Cortex of kidney (tissue), 1 donor: ENCODE measurements around the gene GAS7.

ENCODE experiments used
- DNase-seq: peaks from one replicate; lab custom pipeline; 2025; lab: John Stamatoyannopoulos, UW

Gene GAS7

DNA sequence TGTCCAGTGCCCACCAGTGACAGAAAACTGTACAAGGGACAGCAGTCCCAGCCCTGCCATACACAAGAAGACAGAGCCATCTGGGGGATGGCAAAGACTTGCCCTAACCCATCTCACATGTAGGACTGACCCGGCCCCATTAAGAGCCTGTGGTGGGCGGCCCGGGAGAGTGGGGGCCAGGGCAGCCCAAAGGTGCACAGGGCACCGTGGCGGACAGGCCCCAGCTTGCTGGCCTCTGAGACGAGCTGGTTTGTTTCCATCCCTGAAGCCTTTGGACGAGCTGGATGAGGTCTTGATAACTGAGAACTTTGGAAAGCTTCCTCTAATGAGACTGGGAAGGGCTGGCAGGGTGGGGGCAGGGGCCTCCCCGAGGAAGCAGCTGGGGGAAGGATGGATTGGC is 282.3 kb downstream of the GAS7 start:
- DNase-seq: no peak

DNA sequence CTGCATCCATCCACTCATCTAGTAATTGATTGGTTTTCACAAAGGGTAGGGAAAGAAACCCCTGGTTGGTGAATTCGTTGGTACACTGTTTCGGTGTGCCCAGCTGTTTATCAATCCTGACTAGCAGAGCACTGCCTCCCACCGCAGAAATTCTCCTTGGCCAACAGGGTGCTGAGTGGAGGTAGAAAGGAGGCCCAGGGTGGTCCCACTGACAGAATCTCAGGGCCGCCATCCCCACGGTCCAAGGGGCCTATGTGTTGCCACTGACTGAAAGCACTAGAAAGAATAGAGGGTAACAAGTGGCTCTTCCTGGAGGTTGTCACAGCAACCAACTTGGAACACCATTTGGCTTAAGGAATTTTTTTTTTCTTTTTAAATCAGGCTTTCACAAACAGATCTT is 284.9 kb downstream of the GAS7 start:
- DNase-seq: no peak

DNA sequence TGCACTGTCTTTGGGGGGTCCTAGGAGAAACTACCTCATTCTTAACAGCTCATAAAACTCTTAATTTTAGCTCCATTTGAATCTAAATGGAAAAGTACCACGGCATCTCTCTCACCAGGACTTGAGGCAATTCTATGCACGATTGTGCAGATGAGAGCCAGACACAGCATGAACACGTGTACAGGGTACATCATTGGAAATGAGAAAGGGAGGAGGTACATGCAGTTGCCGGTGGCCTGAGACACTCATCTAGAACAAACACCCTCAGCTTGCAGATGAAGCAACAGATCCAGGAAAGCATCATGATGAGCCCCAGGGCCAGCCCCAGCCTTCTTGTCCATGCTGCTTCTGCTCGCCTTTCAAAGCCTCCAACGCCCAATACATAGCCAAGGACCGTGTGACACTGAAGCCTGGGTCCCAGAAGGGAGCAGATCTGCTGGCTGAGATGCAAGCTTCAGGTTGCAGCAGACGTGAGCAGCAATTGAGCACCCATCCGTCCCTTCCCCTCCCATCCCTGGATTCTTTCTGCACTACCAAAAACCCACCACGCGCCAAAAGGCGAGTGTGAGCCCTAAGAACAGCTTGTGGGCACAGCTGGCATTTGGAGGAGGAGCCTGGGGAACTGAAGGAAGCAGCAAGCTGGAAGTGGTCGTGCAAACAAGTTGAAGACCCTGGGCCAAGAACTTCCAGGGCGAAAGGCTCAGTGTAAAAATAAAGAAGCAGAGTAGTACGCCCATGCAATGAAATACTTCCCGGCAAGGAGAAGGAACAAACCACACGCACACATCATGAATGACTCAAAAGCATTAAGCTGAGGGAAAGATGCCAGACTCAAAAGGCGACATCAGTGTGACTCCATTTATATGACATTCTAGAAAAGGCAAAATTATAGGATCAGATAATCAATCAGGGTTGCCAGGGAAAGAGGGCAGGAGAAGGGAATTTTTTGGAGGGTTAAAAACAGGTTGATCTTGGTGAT is 286.0 kb downstream of the GAS7 start:
- no peak for DNase-seq

DNA sequence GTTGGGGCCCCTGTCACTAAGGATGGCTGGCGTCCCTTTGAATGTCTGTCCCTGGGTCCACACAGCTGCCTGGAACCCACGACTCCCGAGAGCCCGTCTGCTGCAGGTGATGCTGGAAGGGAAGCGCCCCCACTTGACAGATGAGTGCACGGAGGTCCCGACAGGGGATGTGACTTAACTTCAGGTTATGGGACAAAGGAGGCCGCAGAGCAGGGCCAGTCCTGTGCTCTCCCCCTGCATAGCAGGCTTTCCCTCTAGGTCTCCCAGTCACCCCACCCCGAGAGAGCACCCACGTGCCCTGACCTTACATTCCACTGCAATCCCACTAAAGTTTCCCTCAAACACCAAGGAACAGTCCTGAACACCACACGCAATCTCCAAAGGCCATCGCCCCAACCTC is 287.3 kb downstream of the GAS7 start:
- DNase-seq: no peak

DNA sequence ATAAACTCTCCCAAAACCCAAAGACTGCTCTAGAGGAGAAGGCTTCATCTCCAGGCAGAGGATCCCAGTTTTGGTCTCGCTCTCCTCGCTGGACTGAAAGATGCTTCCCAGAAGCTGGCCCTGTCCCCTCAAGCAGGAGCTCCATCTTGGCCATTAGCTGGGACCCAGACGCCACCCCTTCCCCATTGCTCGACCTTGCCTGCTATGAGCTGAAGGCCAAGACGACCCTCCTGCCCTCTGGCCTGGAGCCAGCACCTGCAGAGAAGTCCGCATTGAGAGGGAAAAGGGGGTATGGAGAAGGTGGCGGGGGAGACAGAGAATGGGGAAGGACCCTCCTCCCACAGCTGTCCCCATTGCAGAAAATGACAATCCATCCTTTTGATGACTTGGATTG is 289.8 kb downstream of the GAS7 start:
- DNase-seq: no peak

DNA sequence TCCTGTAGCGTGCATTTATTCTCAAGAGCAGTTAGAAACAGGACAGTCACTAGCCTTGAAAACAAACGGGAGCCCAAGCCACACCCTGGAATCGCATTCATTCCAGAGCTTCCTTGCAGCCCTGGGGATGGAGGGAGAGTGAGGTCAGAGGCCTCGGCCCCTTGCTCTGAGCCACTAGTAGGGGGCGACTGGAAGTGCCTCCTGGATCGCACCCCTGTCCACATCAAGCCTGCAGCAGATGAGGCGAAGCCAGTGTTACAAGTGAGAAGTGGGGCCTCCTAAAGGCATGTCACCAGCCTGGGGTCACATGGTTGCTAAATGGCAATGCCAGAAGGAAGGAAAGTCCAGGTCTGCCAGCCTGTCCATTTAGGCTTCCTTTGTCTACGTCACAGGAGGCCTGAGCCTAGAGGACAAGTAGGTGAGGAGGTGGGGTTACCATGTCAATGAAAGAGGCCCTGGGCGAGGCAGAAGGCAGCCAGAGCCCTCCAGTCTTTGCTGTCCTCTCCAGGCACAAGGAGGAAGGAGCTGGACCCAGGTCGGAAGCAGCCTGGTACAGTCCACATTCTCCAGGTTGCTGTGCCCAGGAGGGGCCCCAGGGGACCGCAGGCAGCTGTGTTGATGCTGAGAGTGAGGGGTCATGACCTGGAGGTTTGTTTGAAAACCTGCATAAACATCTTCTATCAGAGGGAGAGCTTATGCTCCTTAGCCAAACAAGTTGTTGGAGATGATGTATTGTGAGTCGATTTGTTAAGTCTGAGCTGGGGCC is 290.3 kb downstream of the GAS7 start:
- DNase-seq: no peak

DNA sequence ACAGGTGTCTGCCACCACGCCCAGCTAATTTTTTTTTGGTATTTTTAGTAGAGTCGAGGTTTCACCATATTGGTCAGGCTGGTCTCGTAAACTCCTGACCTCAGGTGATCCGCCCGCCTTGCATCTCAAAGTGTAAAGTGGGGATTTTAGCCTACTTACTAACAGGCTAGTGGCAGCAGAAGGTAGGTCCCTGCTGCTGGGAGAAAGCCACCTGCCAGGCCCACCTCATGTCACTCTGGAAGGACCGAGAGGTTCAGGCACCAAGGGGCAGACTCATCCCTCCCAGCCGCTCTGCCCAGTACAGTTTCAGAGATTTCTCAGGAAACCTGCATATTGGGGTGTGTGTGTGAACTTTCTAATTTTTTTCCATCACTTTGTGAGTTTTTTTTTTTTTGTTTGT is 291.3 kb downstream of the GAS7 start:
- DNase-seq: no peak

DNA sequence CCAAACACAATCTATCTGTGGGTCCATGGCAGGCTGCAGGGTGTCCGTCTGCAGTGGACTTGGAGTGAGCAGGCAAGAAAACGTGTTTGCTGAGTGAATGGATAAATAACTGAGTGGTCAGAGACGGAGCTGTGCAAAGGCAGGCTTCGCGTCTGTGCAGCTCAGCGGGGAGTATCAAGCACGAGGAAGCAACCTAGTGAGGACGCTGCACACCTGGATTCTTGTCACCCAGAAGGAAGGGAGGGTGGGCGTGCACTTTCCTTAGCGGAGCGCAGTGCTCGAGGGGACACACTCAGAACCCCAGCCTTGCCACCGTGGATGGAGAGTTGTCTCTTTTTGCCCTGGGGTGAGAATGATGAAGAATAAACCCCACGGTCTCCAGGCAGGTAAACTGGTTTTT is 291.8 kb downstream of the GAS7 start:
- DNase-seq: no peak

DNA sequence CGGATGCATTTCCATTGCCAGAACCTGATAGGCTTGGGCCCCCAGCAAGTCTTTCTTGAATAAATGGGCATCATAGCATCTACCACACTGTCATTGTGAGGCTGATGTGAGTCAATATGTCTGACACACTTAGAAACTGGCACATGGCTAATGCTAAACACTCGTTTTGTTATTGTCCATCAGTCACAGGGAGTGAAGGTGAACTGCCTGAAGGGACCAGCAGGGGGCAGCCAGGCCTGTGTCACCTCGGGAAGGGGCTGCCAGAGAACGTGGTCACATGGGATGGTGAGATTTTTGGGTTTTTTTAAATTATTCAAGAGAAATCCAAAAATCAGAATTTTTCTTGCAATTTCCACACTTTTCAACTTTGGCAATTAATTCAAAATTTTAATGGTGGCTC is 292.5 kb downstream of the GAS7 start:
- no peak for DNase-seq

DNA sequence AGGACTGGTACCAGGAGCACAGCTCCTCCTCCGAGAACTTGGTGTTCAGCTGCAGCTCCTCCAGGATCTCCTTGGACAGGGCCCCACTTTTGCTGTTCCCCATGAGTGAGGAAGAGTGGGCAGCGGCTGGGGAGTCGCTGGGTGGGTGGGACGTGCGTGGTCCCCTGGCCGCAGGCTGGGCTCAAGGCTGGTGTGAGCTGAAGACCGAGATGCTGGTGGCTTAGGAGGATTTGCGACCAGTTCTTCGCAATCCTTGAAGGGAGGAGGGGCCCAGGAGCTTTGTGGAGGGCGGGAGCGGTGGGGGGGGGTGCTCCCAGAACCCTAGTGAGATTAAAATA is 293.4 kb downstream of the GAS7 start, which contains the start of gene RCVRN:
TSS of gene RCVRN (minus strand) at position 194 of the 338 bp plus-strand sequence. CDS start at position 103, 91 bp downstream.
- no peak for DNase-seq

DNA sequence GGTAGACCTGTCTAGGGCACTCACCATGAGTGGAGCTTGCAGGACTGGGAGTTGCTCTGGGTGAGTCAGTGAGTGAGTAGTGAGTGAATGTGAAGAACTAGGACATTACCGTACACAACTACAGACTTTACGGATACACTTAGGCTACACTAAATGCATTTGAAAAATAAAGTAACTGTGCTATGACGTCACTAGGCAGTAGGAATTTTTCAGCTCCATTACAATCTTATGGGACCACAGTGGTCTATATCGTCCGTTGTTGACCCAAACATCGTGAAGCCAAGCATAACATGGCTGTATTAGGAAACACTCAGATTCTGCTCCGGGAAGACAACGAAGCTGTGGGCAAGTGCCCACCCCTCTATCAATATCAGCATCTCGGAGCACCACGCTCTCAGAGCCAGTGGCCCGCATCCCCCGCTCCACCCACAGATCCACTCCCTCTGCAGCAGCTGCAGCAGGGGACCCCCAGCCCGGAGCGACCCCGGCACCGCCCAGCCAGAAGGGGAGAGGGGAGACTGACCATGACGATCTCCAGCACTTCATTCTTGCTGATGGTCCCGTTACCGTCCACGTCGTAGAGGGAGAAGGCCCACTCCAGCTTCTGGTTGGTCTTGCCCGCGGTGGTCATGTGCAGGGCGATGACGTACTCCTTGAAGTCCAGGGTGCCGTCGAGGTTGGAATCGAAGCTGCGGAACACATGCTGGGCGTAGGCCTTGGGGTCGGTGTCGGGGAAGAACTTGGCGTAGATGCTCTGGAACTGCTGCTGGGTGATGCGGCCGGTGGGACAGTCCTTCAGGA is 293.9 kb downstream of the GAS7 start:
- DNase-seq: no peak

DNA sequence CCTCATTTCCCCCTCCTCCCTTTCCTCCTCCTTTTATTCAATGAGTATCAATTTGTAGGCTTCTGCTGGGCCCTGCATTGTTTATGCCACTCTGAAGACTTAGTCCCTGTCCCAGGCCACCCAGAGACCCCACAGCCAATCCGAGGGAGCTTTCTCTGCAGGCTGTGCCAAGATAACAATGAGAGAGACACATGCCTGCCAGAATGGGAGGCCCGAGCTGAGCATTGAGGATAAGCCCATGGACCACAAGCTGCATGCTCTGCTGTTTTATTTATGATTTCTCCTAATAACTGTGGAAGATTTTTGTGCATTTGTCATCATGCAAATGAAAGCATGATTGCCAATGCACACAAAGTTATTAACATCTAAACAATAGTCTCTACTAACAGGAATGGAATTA is 296.3 kb downstream of the GAS7 start:
- DNase-seq: no peak

DNA sequence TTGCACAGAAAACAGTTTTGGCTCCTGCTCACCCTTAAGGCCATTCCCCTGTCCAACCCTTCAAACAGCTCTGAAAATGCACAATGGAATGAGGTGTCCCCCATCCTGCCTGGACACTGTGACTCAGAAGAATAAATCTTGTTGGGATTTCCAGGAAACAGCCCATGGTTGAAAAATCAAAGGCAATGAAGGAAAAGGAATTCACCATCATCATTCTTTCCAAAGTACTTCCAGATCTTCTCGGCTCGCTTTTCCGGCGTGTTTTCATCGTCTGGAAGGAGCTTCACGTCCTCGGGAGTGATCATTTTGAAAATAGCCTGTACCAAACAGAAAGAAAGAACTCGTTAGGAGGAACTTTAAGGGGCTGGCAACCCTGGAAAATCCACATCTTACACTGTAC is 297.6 kb downstream of the GAS7 start:
- DNase-seq: no peak

DNA sequence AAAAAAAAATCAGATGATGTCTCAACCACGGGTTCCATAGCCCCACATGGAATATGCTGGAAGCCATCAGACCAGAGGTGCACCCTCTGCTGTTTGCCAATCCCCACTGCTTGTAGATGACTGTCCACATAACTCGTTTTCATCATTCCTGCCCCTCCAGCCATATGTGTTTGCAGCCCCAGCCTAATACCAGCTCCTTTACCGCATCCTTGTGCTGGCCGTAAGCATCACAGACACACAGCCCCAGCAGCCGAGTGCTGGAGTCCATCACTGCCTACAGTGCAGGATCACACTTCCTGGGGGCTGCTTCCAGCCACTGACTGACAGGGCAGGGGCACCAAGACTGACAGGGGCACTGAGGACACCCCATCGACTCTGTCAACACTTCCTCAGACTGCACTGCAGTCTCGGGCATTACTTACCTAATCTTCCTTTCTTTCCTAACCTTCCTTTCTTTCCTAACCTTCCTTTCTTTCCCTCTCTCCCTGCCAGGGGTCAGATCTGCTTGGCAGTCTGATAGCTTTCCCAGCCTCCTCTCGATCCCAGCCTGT is 298.3 kb downstream of the GAS7 start:
- no peak for DNase-seq

DNA sequence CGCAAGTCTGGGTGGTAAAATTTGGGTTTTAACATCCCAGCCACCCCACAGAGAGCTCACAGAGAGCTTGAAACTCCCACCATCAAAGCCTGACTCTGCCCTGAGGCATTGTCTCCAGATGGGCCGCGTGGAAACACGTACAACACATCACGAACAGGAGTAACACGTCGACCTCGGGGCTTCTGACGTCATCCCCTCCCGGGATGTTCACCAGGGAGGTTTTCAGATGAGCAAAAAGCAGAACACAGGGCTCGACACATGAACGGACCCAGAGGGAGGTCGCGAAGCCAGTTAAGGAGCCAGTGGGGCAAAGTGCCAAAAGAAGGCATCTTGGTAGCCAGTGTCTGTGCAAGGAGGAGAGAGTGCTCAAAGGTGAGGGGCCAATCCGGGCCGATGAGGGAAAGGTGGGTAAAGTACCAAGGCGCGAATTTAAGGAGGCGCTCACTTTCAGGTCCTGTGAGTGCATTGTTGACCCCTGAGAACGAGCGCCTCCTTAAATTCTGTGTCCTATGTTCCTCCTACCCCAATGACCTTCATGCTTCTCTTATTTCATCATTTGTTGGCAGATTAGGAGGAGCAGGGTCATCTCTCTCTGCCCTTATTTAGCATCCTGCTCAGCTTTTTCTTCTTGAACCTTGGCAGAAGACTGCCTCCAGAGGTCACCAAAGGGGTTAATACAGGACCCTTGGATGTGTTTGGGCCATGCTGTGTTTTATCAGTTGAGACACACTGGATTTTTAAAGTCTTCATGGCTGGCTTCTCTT is 298.9 kb downstream of the GAS7 start:
- DNase-seq: no peak

DNA sequence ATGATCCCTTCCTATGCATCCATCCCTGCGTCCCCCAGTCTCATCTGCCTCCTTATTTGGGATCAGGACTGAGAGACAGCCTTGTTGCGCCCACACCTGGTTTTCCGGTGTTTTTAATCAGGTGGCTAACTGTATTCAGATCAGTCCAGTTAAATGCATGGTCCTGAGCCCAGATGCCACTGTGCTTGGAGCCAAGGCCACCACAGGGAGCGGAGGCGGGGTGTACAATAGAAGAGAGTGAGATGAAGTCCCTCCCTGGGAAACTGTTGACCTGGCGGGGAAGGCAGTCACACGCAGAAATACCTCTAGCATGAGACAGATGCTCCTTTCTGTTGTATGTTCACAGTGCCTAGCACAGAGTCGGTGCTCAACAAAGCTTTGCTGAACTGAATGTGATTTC is 299.6 kb downstream of the GAS7 start:
- DNase-seq: no peak

DNA sequence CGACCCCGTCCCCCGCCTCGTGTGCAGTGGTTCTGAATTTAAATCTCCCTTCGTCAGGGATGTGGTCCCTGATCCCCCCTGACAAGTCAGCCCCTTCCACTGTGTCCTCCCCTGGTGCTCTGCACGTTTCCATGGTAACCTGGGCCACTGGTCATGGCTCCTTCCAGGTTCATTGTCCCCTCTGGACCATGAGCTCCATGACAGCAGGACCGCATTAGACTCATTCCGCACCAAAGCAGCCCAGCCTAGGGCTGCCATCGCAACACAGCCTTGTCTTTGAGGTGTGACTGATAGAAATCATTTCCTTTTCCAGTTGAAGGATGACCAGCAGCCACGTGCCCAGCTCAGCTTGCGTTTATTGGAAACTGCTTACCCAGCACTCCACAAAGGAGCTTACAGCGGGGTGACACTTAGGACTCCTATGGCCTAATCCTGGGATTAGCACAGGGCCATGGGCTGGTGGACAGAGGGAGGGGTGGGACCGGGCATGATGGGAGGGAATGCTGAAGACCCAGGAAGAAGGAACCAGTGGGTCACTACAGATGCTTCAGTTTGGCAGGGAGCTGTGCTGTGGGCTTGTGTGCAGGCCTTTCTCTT is 300.9 kb downstream of the GAS7 start:
- no peak for DNase-seq

DNA sequence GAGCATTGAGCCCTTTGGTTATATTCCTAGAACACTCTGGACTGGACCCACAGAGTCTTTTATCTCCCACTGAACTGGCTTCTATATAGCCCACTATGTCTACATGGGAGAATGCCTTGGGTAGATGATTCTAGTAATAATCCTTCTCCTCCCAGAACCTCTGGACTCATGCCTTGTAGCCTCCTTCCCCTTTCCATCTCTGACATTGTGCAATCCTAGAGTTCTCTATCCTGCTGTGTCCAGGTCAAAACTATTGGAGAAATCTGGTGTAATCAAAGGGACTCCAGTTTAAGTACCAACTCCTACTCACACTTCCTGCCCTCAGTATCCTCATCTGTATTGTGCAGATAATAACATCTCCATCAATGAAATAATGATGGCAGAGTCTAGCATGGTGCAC is 302.5 kb downstream of the GAS7 start:
- no peak for DNase-seq

DNA sequence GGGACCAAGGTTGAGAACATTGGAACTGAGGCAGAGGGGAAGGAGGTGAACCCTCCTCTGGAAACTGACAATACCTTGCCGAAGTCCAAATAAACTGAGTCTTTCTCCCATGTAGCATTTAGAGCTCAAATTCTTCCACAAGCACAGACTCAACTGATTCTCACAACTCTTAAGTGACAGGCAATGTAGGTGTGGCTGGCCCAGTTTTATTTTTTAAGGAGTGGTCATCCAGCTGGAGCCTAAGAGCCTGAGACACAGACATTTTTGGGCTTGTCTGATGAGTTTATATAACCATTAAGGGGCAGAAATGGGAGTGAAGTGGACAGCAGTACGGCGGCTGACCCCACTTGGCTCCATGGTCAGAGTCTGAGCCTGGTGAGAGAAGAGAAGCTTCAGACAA is 304.2 kb downstream of the GAS7 start:
- DNase-seq: no peak

DNA sequence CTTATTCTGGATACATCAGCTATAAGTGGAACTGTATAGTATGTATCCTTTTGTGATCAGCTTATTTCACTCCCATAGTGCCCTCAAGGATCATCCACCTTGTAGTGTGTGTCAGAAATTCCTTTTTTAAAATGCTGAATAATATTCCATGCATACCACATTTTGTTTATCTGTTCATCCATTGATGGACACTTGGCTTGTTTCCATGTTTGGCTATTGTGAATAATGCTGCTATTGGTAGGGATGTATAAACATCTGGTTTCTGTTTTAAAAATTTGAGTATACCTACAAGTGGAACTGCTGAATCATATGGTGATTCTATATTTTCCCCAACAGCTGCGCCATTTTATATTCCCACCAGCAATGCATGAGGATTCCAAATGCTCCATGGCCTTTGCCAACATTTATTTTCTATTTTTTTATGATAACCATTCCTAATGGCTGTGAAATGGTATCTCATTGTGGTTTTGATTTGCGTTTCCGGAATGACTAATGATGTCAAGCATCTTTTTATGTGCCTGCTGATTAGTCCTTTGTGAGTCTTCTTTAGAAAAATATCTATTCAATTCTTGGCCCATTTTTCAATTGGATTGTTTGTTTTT is 304.9 kb downstream of the GAS7 start:
- DNase-seq: no peak

DNA sequence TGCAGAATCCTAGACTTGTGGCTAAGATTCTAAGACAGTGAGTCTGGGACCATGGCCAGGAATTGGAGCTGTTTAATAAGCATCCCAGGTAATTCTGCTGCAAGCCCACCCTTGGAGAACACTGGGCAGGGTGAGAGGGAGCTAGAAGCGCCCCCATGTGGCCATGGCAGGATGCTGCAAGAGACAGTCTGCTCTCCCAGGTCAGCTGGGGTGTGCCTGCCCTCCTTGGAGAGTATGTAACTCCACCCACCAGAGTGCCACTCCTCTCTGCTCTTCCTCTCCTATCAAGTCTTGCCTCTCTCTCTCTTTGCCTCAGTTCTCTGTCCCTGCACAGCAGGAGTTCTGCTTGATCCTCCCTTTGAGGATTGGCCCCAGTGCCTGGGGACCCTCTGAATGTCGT is 308.3 kb downstream of the GAS7 start:
- no peak for DNase-seq
